Sigmoid colon (tissue), 4 donors: ENCODE results near the gene NDUFB6.

Experiments
- CTCF ChIP-seq, 4 experiments: fragments of 450-650 bp in 3 of 4; fragments of 200-600 bp in 1 of 4; IDR thresholded peaks; one replicate each; pipeline ENCODE4 v1.5.1; 2016 to 2019; ENCODE audit warnings: antibody characterized with exemption in 4 of 4, mild to moderate bottlenecking in 3 of 4, moderate library complexity in 2 of 4
- EP300 ChIP-seq, 4 donors: sonication (generic); formaldehyde crosslinking; IDR thresholded peaks; one replicate each; pipeline ENCODE4 v1.6.1; 2017; ENCODE audit warnings: antibody characterized with exemption in 4 of 4
- POLR2A ChIP-seq, 2 donors: fragments of 450-650 bp; IDR thresholded peaks; one replicate each; pipeline ENCODE4 v1.6.1; 2016; ENCODE audit warnings: antibody characterized with exemption in 2 of 2, mild to moderate bottlenecking in 2 of 2, moderate library complexity in 2 of 2
- POLR2AphosphoS5 ChIP-seq, 4 donors: sonication (generic); formaldehyde crosslinking; IDR thresholded peaks; one replicate each; pipeline ENCODE4 v1.6.1; 2017; ENCODE audit warnings: antibody characterized with exemption in 4 of 4

- TF ChIP-seq CTCF (IDR thresholded peaks at IDR 0.05) (no peak), POLR2A (IDR thresholded peaks at IDR 0.05) (no peak), POLR2AphosphoS5 (IDR thresholded peaks at IDR 0.05) (no peak), EP300 (IDR thresholded peaks at IDR 0.05) (no peak)
These were observed 16.2 kb upstream of the NDUFB6 start for GRCh38 chr9:32589083-32589723.
